Measurements from ENCODE around the gene FOCAD.
A peak's percentile ranks its signal among the peaks of the same experiment; 100 is the strongest.

The FOCAD gene

GRCh38 chr9:20898885-20899554 lies 215.0 kb downstream of the FOCAD start:
- DNase-seq, result no peak

- no peak for DNase-seq
Measured at GRCh38 chr9:20903212-20903611, 219.2 kb downstream of the FOCAD start.

- no peak for DNase-seq
Measured at GRCh38 chr9:20904995-20905394, 220.9 kb downstream of the FOCAD start.

GRCh38 chr9:20906326-20906725 lies 222.3 kb downstream of the FOCAD start:
- DNase-seq, result no peak

- DNase-seq, result no peak
Measured at GRCh38 chr9:20908461-20908860, 224.4 kb downstream of the FOCAD start.

- DNase-seq, result no peak
Measured at GRCh38 chr9:20914556-20914955, 230.5 kb downstream of the FOCAD start.

- no peak for DNase-seq
Measured at GRCh38 chr9:20921362-20921761, 237.3 kb downstream of the FOCAD start.

- no peak for DNase-seq
Measured at GRCh38 chr9:20925256-20926045, 241.4 kb downstream of the FOCAD start.

GRCh38 chr9:20929276-20929675 lies 245.2 kb downstream of the FOCAD start:
- DNase-seq, result no peak

- DNase-seq, result no peak
Measured at GRCh38 chr9:20930836-20931235, 246.8 kb downstream of the FOCAD start.

- no peak for DNase-seq
Measured at GRCh38 chr9:20940447-20941173, 256.6 kb downstream of the FOCAD start.

GRCh38 chr9:20941174-20941690 lies 257.2 kb downstream of the FOCAD start:
- peak; percentile 81 to 87 (median 83) for DNase-seq

GRCh38 chr9:20944507-20944906 lies 260.4 kb downstream of the FOCAD start:
- DNase-seq, result peak in 1 of 3 donors; percentile 10

GRCh38 chr9:20945269-20945668 lies 261.2 kb downstream of the FOCAD start:
- peak in 1 of 3 donors; percentile 12 for DNase-seq

- DNase-seq, result no peak
Measured at GRCh38 chr9:20945856-20946255, 261.8 kb downstream of the FOCAD start.

- DNase-seq, result no peak
Measured at GRCh38 chr9:20948703-20949102, 264.6 kb downstream of the FOCAD start.

GRCh38 chr9:20950707-20951106 lies 266.6 kb downstream of the FOCAD start:
- no peak for DNase-seq

GRCh38 chr9:20962536-20963225 lies 278.6 kb downstream of the FOCAD start:
- no peak for DNase-seq

GRCh38 chr9:20972684-20973083 lies 288.6 kb downstream of the FOCAD start:
- no peak for DNase-seq

GRCh38 chr9:20973246-20973947 lies 289.3 kb downstream of the FOCAD start:
- peak; percentile 51 to 64 (median 60) for DNase-seq

GRCh38 chr9:20974191-20974938 lies 290.3 kb downstream of the FOCAD start:
- peak; percentile 14 to 54 (median 36) for DNase-seq
